UCSD-AML1 (cell line): Measurements from ENCODE around the gene UCKL1.
"Not testable (repeated sequence)": the region's sequence is repeated elsewhere in the genome, so short reads cannot be mapped to it uniquely, and the experiment has no call there.

Source experiments
- DNase-seq: peaks from one replicate; lab custom pipeline; 2025; ENCODE audit not compliant: unreplicated experiment; lab: John Stamatoyannopoulos, UW

UCKL1 gene

DNA sequence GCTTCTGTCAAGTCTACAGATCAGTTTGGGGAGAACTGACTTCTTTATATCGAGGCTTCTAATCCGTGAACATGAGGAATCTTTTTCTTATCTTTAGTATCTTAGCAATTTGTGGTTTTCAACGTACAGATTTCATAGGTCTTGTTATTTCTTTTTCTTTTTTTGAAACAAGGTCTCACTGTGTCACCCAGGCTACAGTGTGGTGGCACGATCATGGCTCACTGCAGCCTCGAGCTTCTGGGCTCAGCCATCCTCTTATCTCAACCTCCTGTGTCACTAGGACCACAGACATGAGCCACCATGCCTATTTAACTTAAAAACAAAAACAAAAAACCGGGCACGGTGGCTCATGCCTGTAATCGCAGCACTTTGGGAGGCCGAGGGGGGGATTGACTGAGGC is 32.0 kb downstream of the UCKL1 start:
- DNase-seq = no peak

DNA sequence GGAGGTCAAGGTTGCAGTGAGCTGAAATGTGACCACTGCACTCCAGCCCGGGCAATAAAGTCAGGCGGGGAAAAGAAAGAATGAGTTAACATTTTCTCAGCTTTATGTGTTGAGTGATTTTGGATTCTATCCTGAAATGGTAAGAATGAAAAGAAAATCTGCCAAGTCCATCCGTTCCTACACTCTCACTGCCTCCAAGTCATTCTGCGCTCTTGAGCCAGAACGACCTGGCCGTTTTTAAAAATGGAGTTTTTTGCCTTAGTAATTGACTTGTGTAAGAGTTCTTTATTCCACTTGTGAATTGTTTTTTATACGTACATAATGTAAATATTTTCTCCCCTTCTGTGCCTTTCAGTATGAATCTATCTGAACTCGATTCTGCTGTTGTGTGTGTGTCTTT is 32.6 kb downstream of the UCKL1 start:
- no peak for DNase-seq

DNA sequence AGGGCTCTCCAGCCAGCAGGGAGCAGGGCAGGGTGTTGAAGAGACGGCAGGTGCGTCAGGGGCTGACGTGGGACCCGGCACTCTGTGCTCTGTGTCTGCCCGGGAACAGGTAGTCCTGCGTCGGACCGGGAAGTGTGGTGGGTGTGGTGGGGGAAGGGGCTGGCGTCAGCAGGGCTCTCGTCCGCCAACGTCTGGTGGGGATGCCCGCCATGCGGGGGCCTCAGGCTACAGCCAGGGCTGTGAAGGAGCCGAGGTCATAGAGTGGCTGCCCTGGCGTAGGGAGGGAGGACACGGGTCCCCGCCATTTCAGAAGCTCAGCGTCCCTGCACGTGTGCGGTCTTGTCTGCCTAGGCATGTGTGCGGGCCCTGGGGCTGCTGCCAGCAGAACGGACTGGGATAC is 36.0 kb downstream of the UCKL1 start:
- no peak for DNase-seq

DNA sequence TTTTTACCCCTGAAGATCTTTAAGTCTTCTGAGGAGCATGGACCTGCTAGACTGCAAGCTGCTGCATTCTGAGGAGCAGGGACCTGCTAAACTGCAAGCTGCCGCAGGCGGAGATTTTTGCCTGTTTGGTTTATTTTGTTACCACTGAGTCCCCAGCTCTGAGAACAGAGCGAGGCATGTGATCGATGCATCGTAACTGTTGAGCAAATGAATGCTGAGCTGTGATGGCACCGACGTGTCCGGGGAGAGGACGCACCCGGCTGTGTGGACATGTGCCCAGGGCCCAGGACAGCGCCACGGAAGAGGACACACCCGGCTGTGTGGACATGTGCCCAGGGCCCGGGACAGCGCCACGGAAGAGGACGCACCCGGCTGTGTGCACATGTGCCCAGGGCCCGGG is 37.1 kb downstream of the UCKL1 start:
- DNase-seq = no peak

DNA sequence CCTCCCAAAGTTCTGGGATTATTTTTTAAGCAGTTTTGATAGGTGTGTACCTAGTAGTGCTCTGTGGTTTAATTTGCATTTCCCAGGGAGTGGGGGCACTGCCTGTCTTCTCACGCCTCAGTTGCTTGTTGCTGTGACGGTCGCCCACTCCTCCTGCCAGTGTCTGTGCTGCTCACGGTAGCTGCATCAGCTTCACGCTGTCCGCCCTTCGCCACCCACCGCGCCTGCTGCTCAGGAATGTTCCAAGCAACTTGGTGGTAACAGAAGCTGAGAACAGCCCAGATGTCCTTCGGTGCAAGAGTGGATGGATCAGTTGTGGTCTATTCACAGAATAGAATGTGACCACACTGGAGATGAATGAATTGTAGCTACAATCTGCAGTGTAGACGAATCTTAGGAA is 38.4 kb downstream of the UCKL1 start:
- no peak for DNase-seq

DNA sequence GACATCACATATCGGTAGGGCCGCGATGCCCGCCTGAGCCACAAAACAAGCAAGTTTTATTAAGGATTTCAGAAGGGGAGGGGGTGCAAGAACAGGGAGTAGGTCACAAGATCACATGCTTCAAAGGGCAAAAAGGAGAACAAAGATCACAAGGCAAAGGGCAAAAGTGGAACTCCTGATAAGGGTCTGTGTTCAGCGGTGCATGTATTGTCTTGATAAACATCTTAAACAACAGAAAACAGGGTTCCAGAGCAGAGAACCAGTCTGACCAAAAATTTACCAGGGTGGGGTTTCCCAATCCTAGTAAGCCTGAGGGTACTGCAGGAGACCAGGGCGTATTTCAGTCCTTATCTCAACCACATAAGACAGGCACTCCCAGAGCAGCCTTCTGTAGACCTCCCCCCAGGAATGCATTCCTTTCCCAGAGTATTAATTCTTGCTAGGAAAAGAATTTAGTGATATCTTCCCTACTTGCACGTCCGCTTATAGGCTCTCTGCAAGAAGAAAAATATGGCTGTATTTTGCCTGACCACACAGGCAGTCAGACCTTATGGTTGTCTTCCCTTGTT is 39.8 kb downstream of the UCKL1 start:
- not testable (repeated sequence) for DNase-seq

DNA sequence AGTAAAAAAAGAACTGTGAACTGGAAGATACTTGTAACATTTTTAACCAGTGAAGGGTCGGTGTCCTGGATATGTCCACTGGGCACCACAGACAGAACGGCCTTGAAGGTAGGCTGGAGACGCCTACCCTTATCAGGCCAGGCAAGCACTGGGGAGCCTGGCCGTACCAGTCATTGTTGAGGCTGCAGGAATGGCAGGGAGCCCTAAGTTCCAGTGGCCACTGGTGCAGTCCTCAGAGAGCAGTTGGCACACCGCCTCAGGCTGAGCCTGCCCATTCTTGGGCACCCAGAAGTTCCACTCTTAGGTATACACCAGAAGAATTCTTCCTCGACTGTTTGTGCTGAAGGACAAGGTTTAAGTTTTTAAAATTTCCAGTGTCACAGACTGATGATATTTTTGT is 40.7 kb downstream of the UCKL1 start:
- no peak for DNase-seq

DNA sequence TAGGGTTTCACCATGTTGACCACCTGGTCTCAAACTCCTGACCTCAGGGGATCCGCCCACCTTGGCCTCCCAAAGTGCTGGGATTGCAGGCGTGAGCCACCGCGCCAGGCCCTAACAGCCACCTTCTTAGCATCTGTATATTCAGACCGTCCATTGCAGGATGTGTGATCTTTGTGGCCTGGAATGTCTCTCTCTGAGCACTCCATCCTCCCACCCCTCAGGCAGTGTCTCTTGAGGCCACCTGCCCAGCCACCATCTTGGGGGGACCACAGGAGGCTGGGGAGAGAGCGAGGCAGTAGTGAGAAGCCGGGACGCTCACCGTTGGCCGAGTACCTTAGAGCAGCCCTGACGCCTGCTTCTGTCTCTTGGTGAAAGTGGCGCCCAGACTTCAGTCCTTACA is 42.4 kb downstream of the UCKL1 start:
- no peak for DNase-seq

DNA sequence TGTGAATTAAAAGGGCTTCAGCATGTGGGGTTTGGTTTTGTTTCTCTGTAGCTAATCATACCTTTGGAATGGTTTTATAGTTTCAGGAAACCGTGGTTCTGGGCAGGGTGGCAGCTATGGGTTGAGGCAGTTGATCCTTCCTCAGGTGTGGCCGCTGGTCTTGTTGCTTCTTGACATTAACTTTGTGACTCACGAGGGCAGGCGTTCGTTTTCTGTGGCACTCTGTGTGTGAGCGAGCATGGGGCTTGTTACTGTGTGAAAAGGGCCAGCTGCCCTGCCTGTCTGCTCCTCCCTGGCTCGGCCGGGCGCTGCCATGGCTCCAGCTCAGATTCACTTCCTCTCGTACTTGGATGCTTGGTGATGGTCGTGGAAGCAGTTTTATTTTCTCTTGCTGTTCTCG is 45.0 kb downstream of the UCKL1 start:
- no peak for DNase-seq

DNA sequence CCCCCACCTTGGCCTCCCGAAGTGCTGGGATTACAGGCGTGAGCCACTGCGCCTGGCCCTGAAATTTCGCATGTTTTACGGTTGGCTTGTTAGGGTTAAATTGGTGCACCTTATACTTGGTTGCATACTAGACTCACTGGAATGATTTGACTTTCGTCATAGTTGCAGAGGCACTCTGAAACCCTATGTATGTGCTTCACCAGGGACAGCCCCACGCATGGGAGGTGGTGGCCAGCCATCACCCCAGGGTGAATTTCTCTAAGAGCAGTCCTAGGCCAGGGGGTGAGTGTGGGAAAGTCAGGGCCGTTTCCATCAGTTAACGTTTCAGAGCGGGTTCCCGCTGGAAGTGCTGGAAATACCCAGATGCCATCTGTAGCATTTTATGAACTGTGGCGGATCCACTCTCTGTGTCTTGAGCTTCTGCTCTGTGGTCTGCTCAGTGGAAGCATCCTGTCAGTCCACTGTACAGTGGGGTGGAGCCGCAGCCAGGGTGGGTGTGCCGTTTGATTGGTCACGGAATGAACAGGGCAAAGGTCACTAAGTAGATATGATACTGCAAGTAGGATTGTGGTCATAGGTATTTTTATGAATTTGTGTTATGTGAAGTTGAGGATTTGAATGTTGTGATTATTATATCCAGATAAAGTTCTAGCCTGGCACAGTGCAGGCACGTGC is 48.1 kb downstream of the UCKL1 start:
- DNase-seq = no peak

DNA sequence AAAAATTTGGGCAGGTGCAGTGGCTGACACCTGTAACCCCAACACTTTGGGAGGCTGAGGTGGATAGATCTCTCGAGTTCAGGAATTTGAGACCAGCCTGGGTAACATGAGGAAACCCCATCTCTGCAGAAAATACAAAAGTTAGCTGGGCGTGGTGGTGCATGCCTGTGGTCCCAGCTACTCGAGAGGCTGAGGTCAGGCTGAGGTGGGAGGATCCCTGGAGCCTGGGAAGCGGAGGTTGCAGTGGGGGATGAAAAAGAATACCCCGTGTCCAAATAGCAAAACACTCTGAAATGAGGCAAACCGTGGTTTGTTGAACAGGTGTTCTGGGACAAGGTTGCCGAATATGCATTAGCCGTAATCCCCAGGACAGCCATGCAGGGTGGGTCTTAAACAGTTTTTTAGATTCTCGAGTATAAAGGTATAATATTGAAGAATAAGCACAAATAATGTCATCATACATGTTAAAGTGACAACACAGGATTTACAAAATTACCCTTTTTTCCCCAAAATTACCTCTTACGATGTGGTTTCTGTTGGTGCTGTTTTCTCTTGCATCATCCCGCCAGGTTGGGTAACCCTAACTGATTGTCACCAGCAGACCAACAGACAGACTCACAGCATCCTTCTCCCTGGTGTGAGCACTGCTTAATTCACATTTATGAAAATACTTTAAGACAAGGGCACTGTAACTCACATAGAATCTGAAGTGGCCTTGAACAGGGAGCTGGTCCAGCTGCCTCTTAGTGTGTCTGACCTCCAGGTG is 52.2 kb downstream of the UCKL1 start:
- DNase-seq = no peak

DNA sequence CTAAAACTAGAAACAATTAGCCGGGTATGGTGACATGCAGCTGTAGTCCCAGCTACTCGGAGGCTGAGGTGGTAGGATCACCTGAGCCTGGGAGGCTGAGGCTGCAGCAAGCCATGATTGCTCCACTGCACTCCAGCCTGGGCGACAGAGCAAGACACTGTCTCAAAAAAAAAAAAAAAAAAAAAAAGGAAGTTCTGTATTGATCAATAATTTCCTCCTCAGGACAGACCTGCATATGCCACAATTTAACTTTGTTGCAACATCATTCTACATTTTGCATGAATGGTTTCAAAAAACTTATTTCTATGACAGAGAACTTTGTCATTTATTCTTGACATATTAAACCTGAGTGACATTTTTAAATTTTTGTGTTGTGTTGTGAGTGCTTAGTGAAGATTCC is 55.8 kb downstream of the UCKL1 start:
- no peak for DNase-seq

DNA sequence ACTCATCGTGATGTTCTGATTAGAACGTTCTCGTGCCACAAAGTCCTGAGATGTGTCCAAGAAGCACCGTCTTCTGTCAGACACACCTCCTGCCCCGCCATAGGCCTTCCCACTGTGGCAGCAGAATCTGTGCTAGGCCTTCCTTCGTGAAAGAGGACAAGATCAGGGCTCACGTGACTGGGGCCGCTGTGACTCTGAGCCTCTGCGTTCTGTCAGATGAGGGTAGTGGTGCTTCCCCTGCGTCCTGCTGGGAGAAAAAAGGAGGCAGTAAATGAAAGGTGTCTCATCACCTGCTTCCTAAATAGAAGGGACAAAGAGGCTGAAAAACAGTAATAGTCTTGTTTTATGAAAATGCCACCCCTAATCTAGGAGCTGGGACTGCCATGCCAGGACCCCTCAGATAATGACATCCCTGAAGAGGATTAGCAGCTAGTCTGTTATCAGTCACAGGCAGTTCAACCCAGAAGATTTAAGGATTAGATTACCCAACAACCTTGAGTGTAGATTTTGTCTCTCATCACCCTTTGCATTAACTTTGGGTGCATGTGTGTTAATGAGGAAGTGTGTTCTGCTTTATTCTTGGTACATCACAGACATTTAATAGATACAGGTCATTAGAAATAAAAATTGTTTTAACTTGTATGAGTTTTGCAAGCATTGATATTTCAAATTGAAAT is 57.2 kb downstream of the UCKL1 start:
- no peak for DNase-seq

DNA sequence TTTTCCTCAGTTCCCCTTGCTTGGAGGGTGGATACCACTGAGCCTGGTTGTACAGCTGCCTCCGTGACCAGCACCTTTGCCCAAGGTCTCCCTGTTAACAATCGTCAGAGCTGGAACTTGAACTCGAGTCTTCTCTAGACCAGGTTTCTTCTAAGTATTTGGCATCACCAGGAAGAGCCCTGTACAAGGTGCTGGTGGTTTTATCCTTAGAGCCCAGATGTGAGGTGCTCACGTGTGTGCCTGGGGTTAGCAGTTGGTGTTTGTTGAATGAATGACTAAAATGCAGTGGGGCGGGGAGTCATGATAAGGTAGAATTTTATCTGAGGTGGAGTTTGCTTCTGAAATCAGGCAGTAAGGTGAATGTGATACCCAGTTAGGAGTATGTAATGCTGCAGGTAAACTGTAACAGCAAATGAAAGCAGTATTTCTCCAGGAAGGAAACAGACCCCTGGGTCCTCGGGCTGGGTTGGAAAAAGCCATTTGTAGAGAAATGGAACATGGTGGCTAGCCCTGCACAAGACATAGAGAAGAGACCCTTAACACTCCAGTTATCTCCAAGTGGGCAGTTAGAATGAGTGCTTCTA is 58.1 kb downstream of the UCKL1 start:
- no peak for DNase-seq

DNA sequence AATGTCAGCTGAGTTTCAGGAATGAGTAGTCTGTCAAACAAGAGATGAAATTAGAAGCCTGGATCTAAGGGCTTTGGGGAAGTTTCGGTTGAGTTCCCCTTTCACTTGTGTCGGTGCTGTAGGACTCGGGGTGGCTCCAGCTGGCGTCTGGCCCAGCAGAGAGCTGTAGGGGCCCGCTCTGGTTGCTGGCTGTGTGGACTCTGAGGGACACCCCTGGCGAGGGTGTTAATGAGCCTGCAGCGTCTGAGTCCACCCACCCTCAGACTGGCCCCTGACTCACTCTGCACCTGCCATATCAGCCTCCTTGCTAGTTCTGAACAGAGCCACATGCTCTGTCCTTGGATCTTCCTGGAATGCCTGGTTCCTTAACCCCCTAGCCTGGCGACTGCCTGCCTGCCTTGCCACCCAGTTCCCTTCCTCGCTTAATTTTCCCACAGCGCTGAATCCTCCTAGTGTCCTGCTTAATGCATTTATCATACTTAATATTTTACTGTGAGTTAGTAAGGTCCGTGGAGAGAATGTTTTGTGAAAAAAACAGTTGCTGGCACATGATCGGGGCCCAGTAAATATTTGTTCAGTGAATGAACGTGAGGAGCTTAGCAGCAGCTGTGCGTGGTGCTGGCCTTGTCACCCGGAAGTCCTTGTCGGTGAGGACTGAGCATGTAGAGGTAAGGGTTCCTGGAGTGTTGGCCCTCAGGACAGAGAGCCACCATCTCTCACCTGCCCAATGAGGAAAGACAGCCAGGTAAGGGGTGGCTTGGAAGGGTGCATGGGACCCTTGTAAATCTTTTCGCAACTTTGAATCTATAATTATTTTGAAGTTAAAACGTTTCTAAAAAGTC is 59.7 kb downstream of the UCKL1 start:
- DNase-seq = peak; percentile 41

DNA sequence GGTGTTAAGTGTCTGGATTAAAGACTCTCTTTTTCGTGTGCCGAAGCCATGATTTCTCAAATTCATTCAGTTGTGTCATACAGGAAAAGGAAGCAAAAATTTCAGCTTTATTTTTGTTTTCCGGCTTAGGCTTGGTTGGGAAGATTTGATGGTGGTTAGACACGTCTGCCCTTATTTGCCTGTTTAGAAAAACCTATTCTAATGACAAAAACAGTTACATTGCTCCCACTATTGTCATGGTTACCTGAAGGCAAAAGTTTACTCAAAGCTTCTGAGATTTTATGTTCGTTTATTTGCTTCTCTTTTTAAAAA is 60.3 kb downstream of the UCKL1 start:
- DNase-seq = no peak

DNA sequence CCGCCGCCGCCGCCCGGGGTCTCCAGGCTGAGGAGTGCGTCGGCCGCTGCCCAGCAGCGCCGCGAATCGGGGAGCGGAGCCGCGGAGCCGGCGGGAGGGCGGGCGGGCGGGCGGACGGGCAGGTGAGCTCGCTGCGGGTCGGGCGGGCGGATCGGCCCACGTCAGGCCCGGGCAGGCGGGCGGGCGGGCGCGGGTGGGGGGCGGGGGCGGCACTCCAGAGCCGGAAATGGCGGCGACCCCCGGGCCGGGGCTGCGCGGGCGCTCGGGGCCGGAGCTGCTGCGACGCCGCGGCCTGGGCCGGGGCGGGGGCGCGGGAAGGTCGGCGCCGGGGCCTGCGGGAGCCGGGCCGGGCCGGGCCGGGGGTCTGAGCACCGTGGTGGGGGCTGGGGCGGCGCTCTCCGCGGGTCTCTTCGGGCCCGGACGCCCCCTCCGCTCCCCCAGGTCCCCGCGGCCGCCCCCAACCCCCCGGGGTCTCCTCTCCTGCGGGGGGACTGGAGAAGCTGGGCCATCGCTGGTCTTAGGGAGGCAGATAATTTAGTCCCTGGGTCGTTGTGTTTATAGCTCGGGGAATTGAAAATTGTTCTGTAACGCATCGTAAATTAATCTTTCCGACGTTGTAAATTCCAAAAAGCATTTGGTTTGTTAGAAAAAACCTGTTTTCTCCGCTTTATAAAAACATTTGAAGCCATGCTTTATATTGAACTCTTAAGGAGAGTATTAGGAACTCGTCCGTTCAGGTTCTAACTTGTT is 60.8 kb downstream of the UCKL1 start:
- DNase-seq = no peak

DNA sequence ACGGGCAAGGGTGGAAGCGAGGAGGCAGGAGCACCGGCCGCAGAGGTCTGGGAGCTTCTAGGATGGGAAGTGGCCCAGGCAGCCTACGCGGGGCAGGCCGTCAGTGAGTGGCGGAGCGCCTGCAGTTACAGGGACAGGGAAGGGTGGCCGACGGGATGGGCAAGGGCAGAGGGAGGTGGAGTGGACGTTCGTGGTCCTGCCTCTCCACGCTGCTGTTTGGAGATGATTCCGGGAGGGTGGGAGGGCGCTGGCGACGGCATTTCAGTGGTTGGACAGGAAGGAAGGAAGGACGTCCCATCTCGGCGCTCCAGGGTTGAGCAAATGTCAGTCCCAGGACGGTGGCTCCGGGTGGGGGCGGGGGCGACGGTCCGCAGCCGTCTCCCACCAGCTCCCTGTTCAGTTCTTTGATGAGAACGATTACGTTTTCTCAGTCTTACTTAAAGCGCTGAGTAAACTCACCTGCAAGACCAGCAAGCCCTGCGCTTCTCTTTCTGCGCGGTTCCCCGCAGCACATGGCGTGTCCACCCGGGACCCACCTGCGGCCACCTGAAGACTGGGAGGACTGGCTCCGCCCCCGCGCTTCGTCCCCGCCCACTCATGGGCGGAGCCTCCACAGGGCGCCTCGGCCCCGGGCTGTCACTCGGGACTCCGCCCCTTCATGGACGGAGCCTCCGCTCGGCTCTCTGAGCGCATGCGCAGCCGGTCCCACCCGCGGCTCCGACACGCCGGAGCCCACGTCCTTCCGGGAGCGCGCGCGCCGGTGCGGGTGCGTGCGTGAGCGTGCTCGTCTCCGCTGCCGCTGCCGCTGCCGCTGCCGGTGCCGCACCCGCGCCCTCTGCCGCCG is 61.6 kb downstream of the UCKL1 start, which contains the start of gene DNAJC5:
TSS of gene DNAJC5 (plus strand) at position 769 of the 844 bp plus-strand sequence. CDS start 33,220 bp downstream, outside the sequence.
- peak; percentile 96 for DNase-seq

DNA sequence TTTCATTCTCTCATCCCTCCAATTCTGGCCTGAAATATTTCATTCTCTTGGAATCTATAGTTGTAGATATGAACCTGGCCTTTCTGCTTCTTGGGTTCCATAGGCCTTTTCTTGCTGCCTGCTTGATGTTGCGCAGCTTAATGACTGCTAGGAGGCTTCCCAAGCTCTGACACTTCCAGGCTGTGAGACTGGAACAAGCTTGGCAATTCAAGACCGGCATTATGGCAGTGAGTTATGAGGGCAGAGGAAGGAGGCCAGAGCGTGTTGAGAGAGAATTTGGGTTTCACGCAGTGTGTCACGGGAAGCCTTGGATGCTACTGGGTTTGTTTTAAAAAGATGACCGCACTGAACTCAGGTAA is 62.2 kb downstream of the UCKL1 start:
- no peak for DNase-seq
